Urothelium cell line (cell line): ENCODE data around the gene BICD1.

ENCODE experiments used
- DNase-seq: peaks from one replicate; pipeline ENCODE4 v3.0.0; 2011; ENCODE audit warnings: low spot score, mixed read lengths
- FAIRE-seq: peaks from 2 replicates; lab custom pipeline; 2011; peaks lifted over from hg19 to GRCh38; lab: Jason Lieb, UNC

The BICD1 gene

DNA sequence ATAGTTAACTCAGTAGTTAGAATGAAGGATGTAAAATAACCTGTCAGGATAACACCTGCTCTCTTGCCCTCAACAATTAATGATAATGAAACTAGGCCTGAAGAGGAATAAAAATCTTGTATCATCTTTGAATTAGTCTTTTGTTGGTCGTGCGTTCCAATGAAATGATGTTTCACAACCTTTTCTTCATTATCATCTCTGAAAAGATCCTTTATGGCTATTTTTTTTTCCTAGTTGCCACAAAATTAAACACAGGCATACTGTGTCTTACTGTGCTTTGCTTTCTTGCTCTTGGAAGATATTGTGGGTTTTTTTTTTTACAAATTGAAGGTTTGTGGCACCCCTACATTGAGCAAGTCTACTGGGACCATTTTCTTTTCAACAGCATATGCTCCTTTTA lies 128.6 kb downstream of the BICD1 start:
- DNase-seq (no peak), FAIRE-seq (no peak)

DNA sequence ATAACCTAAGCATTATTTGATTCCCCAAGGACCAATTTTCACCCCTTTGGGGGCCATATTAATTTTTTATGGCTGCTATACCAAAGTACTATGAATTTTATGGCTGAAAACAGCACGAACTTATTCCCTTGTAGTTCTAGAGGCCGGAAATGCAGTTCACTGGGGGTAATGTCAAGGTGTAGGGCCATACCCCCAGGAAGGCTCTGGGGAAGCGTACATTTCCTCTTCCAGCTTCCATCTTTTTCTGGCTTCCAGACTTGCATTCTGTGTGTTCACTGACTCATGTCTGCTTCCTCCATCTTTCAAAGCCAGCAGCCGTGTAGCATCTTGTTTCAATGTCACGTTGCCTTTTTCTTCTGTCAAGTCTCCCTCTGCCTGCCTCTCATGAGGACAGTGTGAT lies 133.5 kb downstream of the BICD1 start:
- FAIRE-seq, result no peak

DNA sequence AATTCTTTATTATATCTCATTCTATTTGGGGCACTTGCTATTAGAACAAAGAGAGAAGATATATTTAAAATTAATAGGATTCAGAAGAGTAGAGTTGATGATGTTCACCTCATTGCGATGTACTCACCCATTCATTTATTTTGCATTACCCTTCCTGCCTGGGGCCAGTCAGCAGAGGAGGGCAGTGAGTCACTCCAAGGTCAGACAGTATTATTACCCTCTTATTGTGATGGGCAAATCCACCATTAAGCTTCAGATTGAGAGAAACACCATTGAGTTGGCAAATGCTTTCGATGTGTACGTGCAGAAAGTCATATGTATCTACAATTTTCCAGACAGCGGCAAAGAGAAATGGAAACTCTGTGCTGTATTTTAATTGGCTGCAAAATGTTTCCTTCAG lies 134.2 kb downstream of the BICD1 start:
- no peak for DNase-seq
- FAIRE-seq, result no peak

More for the DNA sequence above, 133.5 kb downstream of the BICD1 start:
- no peak for DNase-seq

DNA sequence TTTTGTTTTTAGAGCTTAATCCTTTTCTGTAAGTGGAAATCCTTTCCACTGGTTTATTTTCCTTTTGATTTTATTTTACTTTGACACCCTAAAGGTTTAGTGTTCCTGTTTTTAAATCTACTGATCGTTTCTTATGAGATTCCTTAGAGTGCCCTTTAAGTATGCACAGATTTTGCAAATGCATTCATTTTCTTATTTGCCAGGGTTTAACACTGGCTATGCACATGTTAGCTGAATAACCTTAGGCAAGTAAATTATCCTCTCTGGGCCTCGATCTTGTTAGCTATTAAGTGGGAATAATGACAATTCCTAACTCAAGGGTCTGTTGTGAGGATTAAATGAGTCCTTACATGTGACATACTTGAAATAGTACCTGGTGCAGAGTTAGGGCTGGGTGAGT lies 136.0 kb downstream of the BICD1 start:
- DNase-seq (no peak), FAIRE-seq (no peak)

DNA sequence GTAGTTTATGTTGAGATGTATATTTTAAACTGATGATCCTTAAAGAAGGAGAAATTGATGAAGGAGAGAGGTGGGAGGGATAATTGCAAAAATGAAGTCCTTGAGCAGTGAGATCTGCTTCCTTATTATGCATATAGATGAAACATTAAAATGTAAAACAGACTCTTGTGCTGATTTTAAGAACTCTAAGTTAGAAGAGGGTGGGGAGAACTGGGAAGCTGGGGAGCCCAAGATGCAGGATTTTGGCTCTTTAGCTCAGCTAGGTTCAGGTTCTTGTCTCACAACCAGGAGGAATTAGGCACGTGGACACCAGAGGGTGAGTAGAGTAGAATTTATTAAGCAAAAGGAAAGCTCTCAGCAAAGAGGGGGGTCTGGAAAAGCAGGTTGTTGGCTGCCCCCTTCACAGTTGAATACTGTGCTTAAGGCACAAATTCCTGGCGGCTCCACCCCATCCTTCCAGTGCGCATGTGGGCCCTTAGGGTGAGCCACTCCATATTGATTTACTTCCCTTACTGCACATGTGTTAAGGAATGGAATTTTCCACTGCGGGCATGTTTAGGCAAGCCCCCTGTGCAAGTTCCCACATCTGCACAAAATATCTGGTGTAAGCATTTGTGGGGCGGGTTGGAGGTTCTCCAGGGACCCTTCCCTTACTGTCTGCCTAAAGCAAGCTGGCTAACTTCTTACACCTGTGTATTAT lies 141.9 kb downstream of the BICD1 start:
- FAIRE-seq, result no peak

DNA sequence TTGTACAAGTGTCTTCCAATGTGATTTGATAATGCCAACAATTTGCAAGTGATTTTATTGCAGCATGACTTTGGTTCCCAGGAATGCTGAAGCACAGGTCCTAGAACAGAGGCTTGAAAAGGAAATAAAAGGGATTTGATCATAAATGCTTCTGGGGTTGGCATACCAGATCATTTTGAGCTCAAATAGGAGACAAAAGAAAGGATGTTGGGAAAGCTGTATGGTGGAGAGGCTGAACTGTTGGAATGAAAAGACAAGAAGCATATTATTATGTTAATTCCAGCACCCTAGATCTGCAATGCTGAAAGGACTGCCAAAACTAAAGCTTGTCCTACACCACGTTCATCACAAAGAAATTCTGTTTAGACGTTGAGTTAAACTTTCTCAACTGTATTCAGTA lies 143.1 kb downstream of the BICD1 start:
- FAIRE-seq (no peak), DNase-seq (no peak)

More for the DNA sequence above, 141.9 kb downstream of the BICD1 start:
- DNase-seq, result no peak

DNA sequence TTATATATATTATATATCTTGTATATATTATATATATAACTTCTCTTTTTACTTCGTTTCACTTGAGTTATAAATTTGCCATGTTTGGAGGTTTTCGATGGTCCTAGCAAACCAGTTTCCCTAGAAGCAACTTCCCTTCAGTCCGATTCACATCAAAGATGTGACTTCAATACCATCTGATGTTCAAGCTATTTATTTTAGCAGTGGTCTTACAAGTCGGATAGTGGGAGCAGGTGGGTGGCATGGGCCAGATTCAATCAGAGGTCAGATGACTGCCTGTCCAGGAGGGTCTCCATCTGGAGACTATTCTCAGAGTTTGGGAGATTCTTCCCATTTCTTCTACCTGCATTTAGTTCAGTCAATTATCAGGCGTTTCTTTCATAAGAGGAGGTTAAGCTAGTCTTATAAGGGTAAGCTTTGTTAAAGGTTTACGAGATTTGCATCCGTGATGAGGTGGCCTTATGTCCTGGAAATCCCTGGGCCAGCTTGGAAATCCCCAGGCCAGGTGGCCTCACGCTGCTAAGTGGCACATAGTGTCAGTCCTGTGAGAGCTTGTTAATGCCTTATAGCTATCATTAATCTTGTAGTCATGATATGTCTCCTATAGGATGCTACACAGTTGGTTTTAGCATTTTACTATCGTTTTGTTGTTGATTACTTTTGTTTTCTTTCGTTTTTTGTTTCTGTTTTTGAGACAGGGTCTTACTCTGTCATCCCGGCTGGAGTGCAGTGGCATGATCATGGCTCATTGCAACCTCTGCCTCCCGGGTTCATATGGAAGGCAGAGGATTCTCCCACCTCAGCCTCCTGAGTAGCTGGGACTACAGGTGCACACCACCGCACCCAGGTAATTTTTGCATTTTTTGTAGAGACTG lies 145.8 kb downstream of the BICD1 start:
- DNase-seq, result no peak
- FAIRE-seq, result no peak

DNA sequence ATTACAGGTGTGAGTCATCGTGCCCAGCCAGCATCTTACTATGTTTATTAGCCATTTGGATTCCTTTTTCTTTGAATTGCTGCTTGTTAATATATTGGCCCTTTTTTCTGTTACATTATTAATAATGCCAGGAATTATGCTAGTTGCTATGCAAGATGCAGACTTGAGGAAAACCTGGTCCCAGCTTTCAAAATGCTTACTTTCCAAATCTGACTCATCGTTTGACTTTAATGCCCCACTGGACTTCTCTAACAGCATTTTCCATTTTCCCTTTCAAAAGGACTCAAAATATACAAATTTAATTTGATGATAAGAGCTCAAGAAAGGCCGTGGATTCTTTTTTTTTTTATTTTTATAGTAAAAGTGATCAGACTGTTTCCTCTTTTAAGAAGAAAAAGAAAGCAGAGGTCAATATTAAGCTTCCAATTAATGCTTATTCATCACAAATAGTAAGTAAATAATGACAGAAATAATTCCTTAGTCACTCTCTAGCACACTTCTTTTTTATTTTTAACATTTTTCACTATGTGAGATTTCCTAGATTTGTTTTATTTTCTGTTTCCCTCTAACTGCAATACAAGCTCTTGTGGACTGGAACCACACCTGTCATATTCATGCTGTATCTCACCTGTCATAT lies 146.6 kb downstream of the BICD1 start:
- DNase-seq (no peak), FAIRE-seq (no peak)

DNA sequence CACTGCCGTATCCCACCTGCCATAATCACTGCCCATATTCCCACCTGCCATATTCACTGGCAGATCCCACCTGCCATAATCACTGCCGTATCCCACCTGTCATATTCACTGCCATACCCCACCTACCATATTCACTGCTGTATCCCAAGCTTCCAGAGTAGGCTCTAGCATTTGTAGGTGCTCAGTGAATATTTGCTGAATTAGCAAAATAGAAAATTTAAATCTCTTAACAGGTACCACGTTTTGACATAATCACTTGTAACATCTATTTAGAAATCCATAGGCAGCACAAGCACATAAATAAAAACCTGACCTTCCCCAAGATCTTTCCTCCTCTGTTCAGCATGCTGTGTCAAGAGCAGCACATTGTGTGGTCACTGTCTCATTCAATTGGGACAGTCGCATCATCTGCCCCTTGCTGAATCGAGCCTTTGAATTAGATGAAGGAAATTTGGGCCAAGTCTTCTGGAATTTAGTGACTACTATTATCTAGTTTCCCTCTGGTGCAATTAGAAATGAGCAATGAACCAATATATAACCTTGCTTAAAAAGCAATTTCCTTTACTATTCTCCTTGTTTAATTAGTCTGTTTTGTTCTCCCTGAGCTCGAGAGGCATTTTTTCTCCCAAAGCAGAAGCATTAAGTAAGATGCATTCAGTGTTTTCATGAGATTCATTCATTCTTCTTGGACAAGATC lies 147.8 kb downstream of the BICD1 start:
- FAIRE-seq (no peak), DNase-seq (no peak)

DNA sequence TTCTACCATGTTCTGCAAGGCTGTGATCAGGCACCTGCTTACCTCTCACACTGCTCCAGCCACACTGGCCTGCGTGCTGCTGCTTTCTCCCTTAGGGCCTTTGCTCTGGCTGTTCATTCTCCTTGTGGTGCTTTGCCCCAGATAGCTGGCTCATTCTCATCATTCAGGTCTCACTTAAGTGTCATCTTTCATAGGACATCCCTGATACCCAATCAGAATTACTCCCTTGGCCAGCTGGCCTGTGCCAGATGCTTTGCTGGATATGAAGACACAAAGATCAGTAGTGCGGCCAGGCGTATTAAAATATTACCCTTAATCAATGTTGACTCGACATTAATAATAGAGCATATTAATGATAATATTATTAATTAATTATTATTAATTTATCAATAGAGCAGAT lies 148.9 kb downstream of the BICD1 start:
- FAIRE-seq (no peak), DNase-seq (no peak)

DNA sequence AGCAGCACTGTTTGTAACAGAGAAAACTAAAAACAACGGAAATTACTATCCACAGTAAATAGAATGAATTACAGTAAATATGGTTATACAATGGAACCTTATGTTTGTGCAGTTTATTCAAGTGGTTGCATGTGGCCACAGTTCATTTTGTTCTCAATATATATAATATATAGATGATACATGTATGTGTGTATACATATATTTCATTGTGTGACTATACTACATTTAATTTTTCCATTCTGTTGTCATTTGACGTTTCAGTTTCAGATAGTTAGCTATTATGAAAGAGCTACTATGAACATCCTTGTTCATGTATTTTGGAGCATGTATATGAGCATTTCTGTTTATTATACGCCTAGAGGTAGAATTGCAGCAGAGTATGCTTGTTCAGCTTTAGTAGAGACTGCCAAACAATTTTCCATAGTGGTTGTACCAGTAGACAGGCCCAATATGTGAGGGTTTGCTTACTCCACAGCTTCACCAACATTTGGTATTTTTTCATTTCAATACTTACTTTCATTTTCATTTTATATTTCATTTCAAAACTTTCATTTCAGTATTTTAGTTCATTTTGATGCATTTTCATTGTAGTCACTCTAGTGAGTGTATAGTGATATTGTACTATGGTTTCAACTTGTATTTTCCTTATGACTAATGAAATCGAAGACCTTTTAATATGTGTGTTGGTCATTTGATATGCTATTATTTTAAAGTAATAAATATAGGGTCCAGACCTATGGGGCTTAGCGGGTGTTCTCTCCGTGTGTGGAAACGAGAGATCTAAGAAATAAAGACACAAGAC lies 151.2 kb downstream of the BICD1 start:
- no peak for FAIRE-seq
- no peak for DNase-seq

DNA sequence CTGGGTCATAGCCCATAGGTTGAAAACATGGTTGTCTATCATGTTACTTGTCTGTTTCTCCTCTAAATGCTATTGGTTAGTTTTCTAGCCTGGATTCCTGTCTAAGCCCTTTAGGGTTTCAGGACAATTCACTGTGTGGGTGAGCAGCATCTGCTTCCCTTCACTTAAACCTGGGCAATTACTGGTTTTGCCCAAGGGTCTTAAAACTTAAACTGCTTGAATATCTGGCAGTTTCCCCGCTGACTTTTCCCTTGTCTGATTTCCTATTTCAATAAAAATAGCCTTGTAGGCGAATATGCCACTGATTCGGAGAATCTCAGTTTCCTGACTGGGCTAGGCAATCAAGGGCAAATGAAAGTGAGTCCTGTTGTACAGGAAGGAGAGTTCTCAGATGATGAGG lies 154.0 kb downstream of the BICD1 start:
- no peak for DNase-seq
- FAIRE-seq, result no peak

DNA sequence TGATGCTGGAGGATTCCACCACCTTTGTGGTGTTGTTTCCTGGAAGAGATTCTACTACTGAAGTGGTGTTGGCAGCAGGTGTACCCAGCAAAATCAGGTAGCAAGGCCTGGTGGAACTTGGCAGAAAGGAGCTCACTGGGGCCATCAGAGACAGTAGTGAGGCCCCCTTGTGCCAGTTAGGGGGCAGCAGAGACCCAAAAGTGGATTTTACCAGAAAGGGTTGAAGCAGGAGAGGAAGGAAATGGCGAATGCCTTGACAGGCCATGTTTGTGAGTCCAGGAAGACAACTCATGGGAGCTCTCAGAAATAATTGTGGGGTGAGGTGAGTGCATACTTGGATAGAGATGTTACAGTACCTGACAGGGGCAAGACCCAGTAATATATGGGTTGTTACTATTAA lies 155.0 kb downstream of the BICD1 start:
- FAIRE-seq (no peak), DNase-seq (no peak)

DNA sequence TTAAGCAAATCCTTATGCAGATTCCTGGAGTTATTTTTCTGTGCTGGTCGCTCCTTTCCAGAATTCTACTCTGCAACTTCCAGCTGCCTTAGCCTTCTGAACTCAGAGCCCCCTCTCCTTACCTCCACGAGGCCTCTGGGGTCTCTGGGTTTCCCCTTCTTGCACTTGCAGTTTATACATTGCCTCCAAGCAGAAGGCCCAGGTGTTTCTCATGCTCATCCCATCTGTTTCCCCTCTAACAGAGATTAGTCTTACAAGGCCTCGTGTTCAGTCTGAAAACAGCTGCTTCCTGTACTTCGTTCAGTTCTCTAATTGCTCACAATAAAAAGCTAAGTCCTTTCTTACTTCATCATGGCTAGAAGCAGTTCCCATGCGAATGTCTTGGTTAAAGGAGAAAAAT lies 158.3 kb downstream of the BICD1 start:
- DNase-seq (no peak), FAIRE-seq (no peak)

DNA sequence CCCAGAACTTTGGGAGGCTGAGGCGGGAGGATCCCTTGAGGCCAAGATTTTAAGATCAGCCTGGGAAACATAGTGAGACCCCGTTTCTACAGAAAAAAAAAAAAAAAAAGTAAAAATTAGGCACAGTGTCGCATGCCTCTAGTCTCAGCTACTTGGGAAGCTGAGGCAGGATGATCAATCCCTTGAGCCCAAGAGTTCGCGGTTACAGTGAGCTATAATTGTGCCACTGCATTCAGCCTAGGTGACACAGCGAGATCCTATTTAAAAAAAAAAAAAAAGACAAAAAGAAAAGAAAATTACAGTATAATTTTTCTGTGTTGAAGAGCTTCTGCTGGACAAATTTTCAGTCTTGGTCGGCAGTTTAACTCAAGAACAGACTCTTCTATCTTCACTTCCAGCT lies 158.8 kb downstream of the BICD1 start:
- DNase-seq (no peak), FAIRE-seq (no peak)

DNA sequence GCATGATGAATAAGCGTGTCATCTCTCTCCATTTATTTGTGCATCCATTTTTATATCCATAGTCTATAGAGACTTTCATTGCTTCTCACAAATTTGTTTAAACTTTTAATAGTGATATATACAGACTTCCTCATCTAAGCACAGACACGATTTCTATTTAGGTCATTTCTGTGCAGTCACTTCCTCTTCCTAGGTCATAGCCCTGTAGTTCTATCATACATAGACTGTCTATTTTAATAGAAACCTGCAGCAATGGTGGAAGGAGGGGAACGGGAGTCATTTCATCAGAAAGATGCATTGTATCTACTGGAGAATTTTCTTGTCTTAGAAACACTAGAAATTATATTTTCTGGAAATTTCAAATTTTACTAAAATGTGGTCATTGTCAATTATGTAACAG lies 159.3 kb downstream of the BICD1 start:
- FAIRE-seq (no peak), DNase-seq (no peak)

DNA sequence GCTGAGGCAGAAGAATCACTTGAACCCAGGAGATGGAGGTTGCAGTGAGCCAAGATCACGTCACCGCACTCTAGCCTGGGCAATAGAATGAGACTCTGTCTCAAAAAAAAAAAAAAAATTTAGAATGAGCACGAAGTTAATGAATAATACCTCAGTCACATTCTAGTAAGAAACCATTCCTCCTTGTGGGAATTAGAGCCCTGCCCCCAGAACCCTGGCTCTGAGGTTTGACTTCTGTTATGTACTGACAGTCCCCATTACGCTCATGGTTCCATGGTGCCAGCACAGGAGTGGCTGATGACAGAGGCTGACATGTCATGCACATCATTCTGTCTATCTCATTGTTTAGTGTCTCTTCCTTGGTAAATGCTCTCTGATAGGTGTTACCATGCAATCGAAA lies 160.1 kb downstream of the BICD1 start:
- DNase-seq (no peak), FAIRE-seq (no peak)

DNA sequence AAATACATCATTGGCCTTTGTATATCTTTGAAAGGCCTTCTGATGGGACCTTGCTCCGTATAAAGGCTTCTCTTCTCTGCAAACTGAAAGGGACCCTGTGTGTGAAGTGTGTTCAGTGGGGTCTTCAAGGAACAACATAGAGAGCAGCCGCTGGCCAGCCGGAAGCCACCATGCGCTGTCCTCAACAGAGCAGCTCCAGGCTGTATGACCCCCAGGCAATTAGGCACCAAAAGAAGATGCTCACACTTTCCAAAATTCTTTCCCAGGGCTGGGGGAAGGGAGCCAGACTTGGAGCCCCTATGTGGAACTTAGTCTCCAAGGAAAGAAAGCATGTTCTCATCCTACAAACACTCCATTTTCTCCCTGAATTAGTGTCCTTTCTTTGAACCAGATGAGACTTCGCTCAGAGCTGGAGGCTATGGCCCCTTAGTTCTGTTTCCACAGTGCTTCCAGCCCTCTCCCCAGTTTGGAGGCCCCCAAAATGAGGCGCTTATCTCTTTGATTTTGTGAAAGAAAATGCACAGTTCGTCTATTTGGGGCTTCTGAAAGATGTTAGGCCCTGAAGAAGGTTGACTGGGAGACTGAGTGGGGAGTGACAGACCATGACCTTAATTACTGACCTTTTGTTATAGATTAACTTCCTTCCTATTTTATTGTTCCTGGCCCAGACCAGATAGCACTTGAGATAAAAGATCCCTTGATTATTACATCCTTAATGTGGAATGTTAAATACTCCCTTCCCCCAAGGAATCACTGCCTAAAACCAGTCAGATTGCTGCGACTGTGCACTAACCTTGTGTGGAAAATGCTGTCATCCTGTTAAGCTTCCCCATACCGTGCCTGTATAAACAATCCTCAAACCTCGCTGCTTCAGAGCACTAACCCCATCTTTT lies 164.4 kb downstream of the BICD1 start:
- no peak for FAIRE-seq
- DNase-seq, result no peak

DNA sequence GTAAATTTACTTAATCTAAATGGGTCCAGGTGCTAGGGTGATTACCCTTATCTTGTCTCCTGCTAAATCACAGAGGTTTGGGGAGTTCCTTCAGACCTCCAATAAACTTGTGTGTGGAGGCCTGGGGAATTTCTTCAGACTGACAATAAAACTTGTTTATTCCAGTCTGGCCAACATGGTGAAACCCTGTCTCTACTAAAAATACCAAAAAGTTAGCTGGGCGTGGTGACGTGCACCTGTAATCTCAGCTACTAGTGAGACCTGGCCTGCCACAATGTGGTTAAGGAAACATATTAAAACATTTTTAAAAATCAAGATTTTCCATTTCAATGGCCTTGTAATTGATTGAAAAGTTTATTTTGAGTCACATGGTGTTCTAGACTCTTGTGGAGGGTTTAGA lies 165.8 kb downstream of the BICD1 start:
- FAIRE-seq, result no peak
- no peak for DNase-seq
